HG03108 (cell line): ENCODE data around the gene TNNC2.
"Not testable (repeated sequence)": the region's sequence is repeated elsewhere in the genome, so short reads cannot be mapped to it uniquely, and the experiment has no call there.

Experiments used
- ATAC-seq: cut with Tn5 transposase; IDR thresholded peaks from one replicate; pipeline ENCODE4 v1.9.1; 2021; ENCODE audit warnings: moderate library complexity; ENCODE audit not compliant: unreplicated experiment

Gene TNNC2

GRCh38 chr20:45827030-45827652 lies at the start of gene TNNC2:
Gene TNNC2, minus strand, starts transcription at chr20:45827312. Its CDS starts 64 bp downstream, at chr20:45827248.
- ATAC-seq: no peak

GRCh38 chr20:45874576-45874975 lies 47.5 kb upstream of the TNNC2 start:
- no peak for ATAC-seq

- not testable (repeated sequence) for ATAC-seq
These were observed 47.0 kb upstream of the TNNC2 start for GRCh38 chr20:45874104-45874481.

GRCh38 chr20:45873409-45874103 lies 46.4 kb upstream of the TNNC2 start:
- no peak for ATAC-seq

GRCh38 chr20:45872626-45873025 lies 45.5 kb upstream of the TNNC2 start:
- no peak for ATAC-seq

GRCh38 chr20:45867819-45868176 lies 40.7 kb upstream of the TNNC2 start:
- ATAC-seq: no peak

- ATAC-seq: no peak
These were observed 40.2 kb upstream of the TNNC2 start for GRCh38 chr20:45867136-45867818.

GRCh38 chr20:45866454-45866853 lies 39.3 kb upstream of the TNNC2 start:
- ATAC-seq: no peak

GRCh38 chr20:45863543-45864470 lies 36.7 kb upstream of the TNNC2 start:
- ATAC-seq: no peak

GRCh38 chr20:45861221-45862075 lies 34.3 kb upstream of the TNNC2 start:
- ATAC-seq: no peak

GRCh38 chr20:45860560-45861220 lies 33.6 kb upstream of the TNNC2 start:
- no peak for ATAC-seq

GRCh38 chr20:45859916-45860315 lies 32.8 kb upstream of the TNNC2 start:
- ATAC-seq: no peak

- peak; percentile 12 for ATAC-seq
These were observed 30.7 kb upstream of the TNNC2 start for GRCh38 chr20:45857882-45858216.

- ATAC-seq: peak; percentile 97
These were observed 30.2 kb upstream of the TNNC2 start, which contains the start of the genes ACOT8 and ZSWIM3 for GRCh38 chr20:45857114-45857881. Gene ACOT8, minus strand, starts transcription at chr20:45857392. Its CDS starts 77 bp downstream, at chr20:45857315. Gene ZSWIM3, plus strand, starts transcription at chr20:45857614. Its CDS starts 212 bp downstream, at chr20:45857826.

GRCh38 chr20:45853484-45853883 lies 26.4 kb upstream of the TNNC2 start:
- ATAC-seq: no peak

GRCh38 chr20:45852326-45852725 lies 25.2 kb upstream of the TNNC2 start:
- no peak for ATAC-seq

GRCh38 chr20:45851501-45851900 lies 24.4 kb upstream of the TNNC2 start:
- no peak for ATAC-seq

- no peak for ATAC-seq
These were observed 23.8 kb upstream of the TNNC2 start for GRCh38 chr20:45850926-45851325.

GRCh38 chr20:45850238-45850637 lies 23.1 kb upstream of the TNNC2 start:
- ATAC-seq: no peak
